ENCODE data around the gene PLCL1.

DNA sequence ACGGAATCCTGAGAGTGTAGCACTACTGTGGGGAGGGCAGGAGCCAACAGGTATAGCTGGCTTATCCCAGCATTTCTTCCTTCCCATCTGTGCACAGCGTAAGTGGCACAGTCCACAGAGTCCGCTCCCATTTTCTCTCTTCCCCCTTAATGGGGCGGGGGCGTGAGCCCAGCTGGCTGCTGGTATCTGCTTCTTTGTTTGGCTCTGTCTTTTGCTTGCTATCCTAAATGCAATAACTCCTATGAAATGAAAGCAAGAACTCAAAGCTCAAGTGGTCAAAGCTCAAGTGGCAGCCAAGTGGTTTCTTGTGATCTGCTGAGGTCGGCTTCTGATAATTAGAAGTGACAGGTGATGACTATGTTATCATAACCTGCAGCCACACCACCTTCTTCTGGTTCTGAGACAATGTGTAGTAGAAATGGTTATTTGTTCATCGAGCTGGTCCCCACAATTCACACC is 192.7 kb downstream of the PLCL1 start:
- no peak for TF ChIP-seq SNAI2 (CRISPR knock-in tag; IDR thresholded peaks at IDR 0.05)
- TF ChIP-seq BACH2 (CRISPR knock-in tag; IDR thresholded peaks at IDR 0.05; ENCODE audit: borderline replicate concordance), result no peak
- TF ChIP-seq ZFP30 (CRISPR knock-in tag; IDR thresholded peaks at IDR 0.05), result no peak
- no peak for TF ChIP-seq ARNTL (CRISPR knock-in tag; IDR thresholded peaks at IDR 0.05; ENCODE audit: borderline replicate concordance, low read depth)
- TF ChIP-seq ZNF70 (CRISPR knock-in tag; IDR thresholded peaks at IDR 0.05), result no peak
- TF ChIP-seq GLIS3 (CRISPR knock-in tag; IDR thresholded peaks at IDR 0.05), result no peak
- no peak for TF ChIP-seq RARB (CRISPR knock-in tag; IDR thresholded peaks at IDR 0.05)
- no peak for TF ChIP-seq ZFP3 (CRISPR knock-in tag; IDR thresholded peaks at IDR 0.05)

Measured in SK-N-SH treated with all-trans-retinoic acid at 6 μM for 48 hours (cell line).